ENCODE data around the gene ADAM12. TPM values are rescaled to one million over a fixed set of nuclear protein-coding genes. Genes with fewer than 3 reads are reported as not detected.

Gene ADAM12
- total RNA-seq, 2 donors from 2014 or later, result 0.27 to 2.2 TPM

GRCh38 chr10:126432507-126432906, 44.2 kb upstream of the ADAM12 start:
- Histone ChIP-seq H3K9me3 (no peaks in the 10 kb centered on the region), H3K27ac (no peak overlapping the region), H3K27me3 (replicated peaks; ENCODE audit: insufficient read depth) (no peaks in the 10 kb centered on the region), H3K4me1 (ENCODE audit: control insufficient read depth in 1 of 2, low read depth in 2 of 2) (no peaks in the 10 kb centered on the region), H3K4me3 (no peak overlapping the region), H3K36me3 (no peaks in the 10 kb centered on the region)
- ATAC-seq (ENCODE audit: insufficient number of reproducible peaks, low FRiP score, low read depth) (no peak), DNase-seq (ENCODE audit: low spot score) (no peak)
- TF ChIP-seq CTCF (IDR thresholded peaks at IDR 0.05), result no peak

- H3K4me3 ChIP-seq, result no peak overlapping the region
- no peaks in the 10 kb centered on the region for H3K27me3 ChIP-seq (replicated peaks; ENCODE audit: insufficient read depth)
- no peaks in the 10 kb centered on the region for H3K36me3 ChIP-seq
- no peaks in the 10 kb centered on the region for H3K9me3 ChIP-seq
- no peak for ATAC-seq (ENCODE audit: insufficient number of reproducible peaks, low FRiP score, low read depth)
- no peaks in the 10 kb centered on the region for H3K4me1 ChIP-seq (ENCODE audit: control insufficient read depth in 1 of 2, low read depth in 2 of 2)
- H3K27ac ChIP-seq, result no peak overlapping the region
- TF ChIP-seq CTCF (IDR thresholded peaks at IDR 0.05), result no peak
- no peak for DNase-seq (ENCODE audit: low spot score)
Measured at GRCh38 chr10:126431816-126432215, 43.5 kb upstream of the ADAM12 start.

GRCh38 chr10:126430512-126430911, 42.2 kb upstream of the ADAM12 start:
- H3K4me1 ChIP-seq (ENCODE audit: control insufficient read depth in 1 of 2, low read depth in 2 of 2), result no peaks in the 10 kb centered on the region
- ATAC-seq (ENCODE audit: insufficient number of reproducible peaks, low FRiP score, low read depth) (no peak), DNase-seq (ENCODE audit: low spot score) (no peak)
- H3K27ac ChIP-seq, result no peak overlapping the region
- no peaks in the 10 kb centered on the region for H3K27me3 ChIP-seq (replicated peaks; ENCODE audit: insufficient read depth)
- TF ChIP-seq CTCF (IDR thresholded peaks at IDR 0.05), result no peak
- no peaks in the 10 kb centered on the region for H3K9me3 ChIP-seq
- no peaks in the 10 kb centered on the region for H3K36me3 ChIP-seq
- no peak overlapping the region for H3K4me3 ChIP-seq

- TF ChIP-seq CTCF (IDR thresholded peaks at IDR 0.05), result no peak
- H3K36me3 ChIP-seq, result no peaks in the 10 kb centered on the region
- ATAC-seq (ENCODE audit: insufficient number of reproducible peaks, low FRiP score, low read depth) (no peak), DNase-seq (ENCODE audit: low spot score) (no peak)
- H3K9me3 ChIP-seq, result peaks cover under 1% of the 10 kb centered on the region
- no peaks in the 10 kb centered on the region for H3K27me3 ChIP-seq (replicated peaks; ENCODE audit: insufficient read depth)
- H3K4me1 ChIP-seq (ENCODE audit: control insufficient read depth in 1 of 2, low read depth in 2 of 2), result no peaks in the 10 kb centered on the region
- no peak overlapping the region for H3K27ac ChIP-seq
- H3K4me3 ChIP-seq, result no peak overlapping the region
Measured at GRCh38 chr10:126429275-126429674, 41.0 kb upstream of the ADAM12 start.

- ATAC-seq (ENCODE audit: insufficient number of reproducible peaks, low FRiP score, low read depth), result no peak
- no peak overlapping the region for H3K4me3 ChIP-seq
- no peaks in the 10 kb centered on the region for H3K4me1 ChIP-seq (ENCODE audit: control insufficient read depth in 1 of 2, low read depth in 2 of 2)
- H3K27me3 ChIP-seq (replicated peaks; ENCODE audit: insufficient read depth), result no peaks in the 10 kb centered on the region
- H3K27ac ChIP-seq, result no peak overlapping the region
- DNase-seq (ENCODE audit: low spot score), result no peak
- TF ChIP-seq CTCF (IDR thresholded peaks at IDR 0.05), result no peak
- H3K9me3 ChIP-seq, result peaks cover 11% of the 10 kb centered on the region
- no peaks in the 10 kb centered on the region for H3K36me3 ChIP-seq
Measured at GRCh38 chr10:126425489-126426065, 37.3 kb upstream of the ADAM12 start.
